Measurements from ENCODE around the gene CHML.

Gene CHML

GRCh38 chr1:241647658-241648057 is 7.5 kb upstream of the CHML start:
- no peak overlapping the region for H3K4me3 ChIP-seq

GRCh38 chr1:241646201-241646600 is 6.0 kb upstream of the CHML start:
- no peak overlapping the region for H3K27ac ChIP-seq
- no peak overlapping the region for H3K4me3 ChIP-seq

More at GRCh38 chr1:241647658-241648057, 7.5 kb upstream of the CHML start:
- no peak overlapping the region for H3K27ac ChIP-seq

DNA sequence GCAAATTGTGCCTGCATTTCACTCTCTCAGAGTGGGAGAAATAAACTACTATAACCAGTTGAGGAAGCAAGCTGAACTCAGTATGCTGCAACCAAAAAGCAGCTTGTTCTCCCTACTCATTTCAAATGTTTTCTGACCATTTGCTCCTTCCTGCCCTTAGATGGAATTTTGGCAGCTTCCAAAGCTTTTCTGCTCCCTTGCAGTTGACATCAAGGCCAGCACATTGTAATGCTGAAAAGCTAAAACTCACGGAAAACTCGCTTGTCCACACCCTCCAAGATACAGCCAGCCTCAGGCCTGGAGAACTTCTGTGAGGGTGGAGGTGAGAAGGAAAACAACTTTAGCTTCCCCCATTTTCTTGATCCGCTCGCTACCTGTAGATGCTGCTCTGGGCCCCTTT is 5.0 kb upstream of the CHML start:
- no peak overlapping the region for H3K4me3 ChIP-seq
- H3K27ac ChIP-seq, result no peak overlapping the region

DNA sequence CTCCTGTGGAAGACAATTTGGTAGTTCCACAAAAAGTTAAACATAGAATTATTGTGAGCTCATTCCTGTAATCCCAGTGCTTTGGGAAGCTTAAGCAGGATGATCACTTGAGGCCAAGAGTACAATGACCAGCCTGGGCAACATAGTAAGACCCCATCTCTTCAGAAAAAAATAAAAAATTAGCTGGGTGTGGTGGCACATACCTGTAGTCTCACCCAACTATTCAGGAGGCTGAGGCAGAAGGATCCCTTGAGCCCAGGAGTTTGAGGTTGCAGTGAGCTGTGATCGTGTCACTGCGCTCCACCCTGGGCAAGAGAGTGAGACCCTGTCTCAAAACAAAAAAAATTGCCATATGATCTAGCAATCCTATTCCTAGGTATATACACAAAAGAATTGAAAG is 4.1 kb upstream of the CHML start:
- H3K27ac ChIP-seq, result no peak overlapping the region
- no peak overlapping the region for H3K4me3 ChIP-seq

DNA sequence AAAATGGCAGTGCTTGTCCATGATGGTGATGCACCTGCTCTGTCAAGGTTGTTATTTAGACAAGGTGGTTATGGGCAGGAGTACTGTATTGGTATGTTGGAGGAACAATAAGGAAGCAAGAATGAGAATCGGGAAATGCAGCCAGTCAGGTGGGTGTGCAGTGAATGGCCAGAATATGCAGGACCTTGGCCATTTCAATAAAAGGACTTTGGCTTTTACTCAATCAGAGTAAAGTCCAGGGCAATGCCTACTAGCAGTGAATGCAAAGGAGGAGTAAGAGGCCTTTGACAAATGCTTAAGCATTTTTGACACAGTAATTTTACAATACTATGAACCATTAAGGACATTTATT is 2.4 kb upstream of the CHML start:
- Histone ChIP-seq H3K4me3 (no peak overlapping the region), H3K27ac (no peak overlapping the region)

- Histone ChIP-seq H3K4me3 (no peak overlapping the region), H3K27ac (no peak overlapping the region)
Measured at GRCh38 chr1:241641773-241642592, 1.8 kb upstream of the CHML start.

GRCh38 chr1:241640867-241641622 is 876 bp upstream of the CHML start:
- Histone ChIP-seq H3K4me3 (peak overlapping the region; percentile 75 to 98 (median 82)), H3K27ac (peak overlapping the region in 14 of 21 experiments; percentile 6 to 90 (median 60))

DNA sequence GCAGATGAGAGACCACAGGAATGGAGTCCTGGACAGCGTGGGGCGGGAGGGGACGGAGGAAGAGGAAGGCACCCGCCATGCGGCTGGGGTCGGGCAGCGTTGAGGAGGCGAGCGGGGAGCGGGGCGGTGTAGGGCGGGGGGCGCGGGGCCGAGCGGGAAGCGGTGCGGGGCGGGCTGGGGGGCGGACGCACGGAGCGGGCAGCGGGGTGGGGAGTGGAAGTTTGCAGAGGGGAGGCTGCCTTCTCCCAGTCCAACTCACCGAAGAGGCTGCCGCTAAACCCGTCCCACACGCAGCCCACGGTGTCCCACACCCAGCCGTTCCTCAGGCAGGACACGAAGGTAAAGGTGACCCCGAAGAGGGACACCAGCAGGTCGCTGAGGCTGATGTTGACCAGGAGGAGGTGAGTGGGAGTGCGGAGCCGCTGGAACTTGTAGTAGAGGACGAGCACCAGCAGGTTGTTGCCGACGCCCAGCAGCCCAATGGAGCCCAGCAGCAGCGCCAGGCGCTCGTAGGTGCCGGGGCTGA is 483 bp downstream of the CHML start:
- Histone ChIP-seq H3K4me3 (peak overlapping the region; percentile 75 to 98 (median 82)), H3K27ac (peak overlapping the region; percentile 38 to 92 (median 80))

DNA sequence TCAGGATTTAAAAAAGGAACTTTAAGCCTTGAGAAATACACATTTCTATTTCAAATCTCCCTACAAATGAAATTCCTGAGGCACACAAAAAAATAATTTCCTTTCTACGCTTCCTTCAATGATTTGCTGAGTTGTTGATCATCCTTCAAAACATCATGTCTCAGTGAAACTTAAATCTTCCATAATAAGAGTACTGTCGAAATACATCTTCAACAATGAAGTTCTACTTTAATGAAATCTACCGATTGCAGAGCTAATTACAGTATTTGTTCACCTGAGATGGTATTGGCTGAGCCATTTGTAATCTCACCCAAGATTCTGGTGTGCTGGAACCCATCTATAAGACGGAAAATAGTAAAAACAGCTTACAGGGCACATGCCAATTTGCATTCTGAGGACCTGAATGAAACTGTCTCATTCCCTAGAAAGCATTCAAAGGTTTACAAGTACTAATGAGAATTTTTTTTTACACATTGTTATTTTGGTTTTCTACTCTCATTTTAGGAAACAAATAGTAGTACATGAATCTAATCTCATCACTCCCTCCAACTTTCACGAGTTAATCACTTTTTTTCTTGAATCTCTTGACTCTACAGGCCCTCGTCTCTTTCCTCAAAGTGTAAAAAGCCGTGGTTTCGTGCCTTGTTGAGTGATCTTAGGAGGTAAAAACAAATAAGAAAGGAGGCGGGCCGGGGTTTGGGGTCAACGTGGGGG is 1.1 kb downstream of the CHML start:
- Histone ChIP-seq H3K27ac (peak overlapping the region in 19 of 21 experiments; percentile 38 to 92 (median 80)), H3K4me3 (peak overlapping the region; percentile 75 to 98 (median 82))

DNA sequence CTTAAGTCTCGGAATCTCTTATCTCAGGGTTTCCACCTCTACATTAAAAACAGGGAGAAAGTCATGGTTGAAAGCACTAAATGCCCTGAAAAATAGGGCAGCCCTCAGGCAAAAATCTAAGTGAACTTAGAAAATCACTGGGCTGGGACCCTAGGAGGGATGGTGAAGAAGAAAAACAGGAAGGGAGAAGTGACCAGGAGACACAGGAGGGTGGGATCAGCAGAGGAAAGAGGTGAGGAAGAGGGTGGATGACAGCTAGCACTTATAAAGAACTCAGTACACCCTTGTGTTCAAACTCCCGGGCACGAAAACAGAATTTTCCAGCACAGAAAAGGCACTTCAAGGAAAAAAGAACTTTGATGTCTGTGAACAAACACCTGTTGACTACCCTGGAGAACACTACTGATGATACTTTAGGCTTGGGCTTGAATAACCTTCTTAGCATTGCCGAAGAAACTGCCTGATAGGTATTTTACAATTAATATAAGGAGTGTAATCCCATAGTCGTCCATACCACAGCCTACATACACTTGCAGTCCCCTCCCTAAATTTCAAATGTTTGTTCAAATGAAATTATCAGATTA is 2.0 kb downstream of the CHML start:
- no peak overlapping the region for H3K27ac ChIP-seq
- peak overlapping the region in 1 of 7 experiments; percentile 0 for H3K4me3 ChIP-seq

GRCh38 chr1:241637604-241638003 is 2.6 kb downstream of the CHML start:
- Histone ChIP-seq H3K27ac (no peak overlapping the region), H3K4me3 (no peak overlapping the region)

DNA sequence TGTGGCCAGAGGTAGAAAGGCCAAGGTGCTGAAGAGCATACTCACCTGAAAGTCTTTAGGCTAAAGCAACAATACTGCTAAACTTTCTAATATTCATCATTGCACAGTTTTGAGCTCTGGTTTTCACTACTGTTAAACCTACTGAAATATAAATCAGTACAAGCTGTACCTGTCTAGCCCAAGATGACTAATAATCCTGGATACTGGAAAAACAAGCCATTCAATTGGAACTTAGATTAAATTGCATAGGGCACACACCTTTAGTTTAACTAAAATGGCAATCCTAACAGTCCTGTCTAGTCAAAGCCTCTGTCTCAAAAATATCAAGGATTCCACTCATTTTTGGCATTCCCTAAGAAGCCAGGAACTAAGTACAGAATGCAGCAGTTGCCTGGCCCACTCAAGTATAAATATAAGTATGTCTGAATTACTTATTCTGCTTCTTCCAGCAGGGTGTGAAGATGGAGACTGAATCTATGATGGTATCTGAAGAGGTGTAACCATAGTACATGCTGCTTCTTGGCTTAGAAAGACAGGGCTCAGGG is 3.1 kb downstream of the CHML start:
- no peak overlapping the region for H3K4me3 ChIP-seq
- H3K27ac ChIP-seq, result no peak overlapping the region

- H3K27ac ChIP-seq, result no peak overlapping the region
- H3K4me3 ChIP-seq, result no peak overlapping the region
Measured at GRCh38 chr1:241636291-241636690, 3.9 kb downstream of the CHML start.

GRCh38 chr1:241635556-241636152 is 4.5 kb downstream of the CHML start:
- Histone ChIP-seq H3K4me3 (no peak overlapping the region), H3K27ac (no peak overlapping the region)

GRCh38 chr1:241632987-241633386 is 7.2 kb downstream of the CHML start:
- Histone ChIP-seq H3K4me3 (no peak overlapping the region), H3K27ac (no peak overlapping the region)

GRCh38 chr1:241631674-241632073 is 8.5 kb downstream of the CHML start:
- H3K27ac ChIP-seq, result no peak overlapping the region
- no peak overlapping the region for H3K4me3 ChIP-seq

GRCh38 chr1:241630899-241631298 is 9.3 kb downstream of the CHML start:
- no peak overlapping the region for H3K4me3 ChIP-seq
- no peak overlapping the region for H3K27ac ChIP-seq

DNA sequence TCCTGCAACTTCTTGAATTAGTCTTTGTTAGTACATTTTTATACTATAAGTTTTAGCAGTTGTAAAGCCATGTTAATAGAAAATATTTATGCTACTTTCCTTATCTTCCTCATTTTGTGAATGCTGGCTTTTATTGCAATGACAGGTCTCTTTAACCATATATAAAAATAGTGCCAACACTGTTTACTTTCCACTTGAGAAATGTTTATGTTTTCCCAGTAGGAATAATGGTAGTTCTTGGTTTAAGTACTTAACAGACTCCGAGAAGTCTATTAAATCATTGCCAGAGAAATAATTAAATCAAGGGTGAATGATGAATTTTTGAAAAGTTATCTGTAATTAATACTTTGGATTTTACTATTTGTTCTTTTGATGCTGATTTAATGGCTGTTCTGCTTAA is 9.7 kb downstream of the CHML start:
- Histone ChIP-seq H3K27ac (no peak overlapping the region), H3K4me3 (no peak overlapping the region)

GRCh38 chr1:241630005-241630404 is 10.2 kb downstream of the CHML start:
- Histone ChIP-seq H3K27ac (no peak overlapping the region), H3K4me3 (no peak overlapping the region)
